Panc1 (cell line): Measurements from ENCODE around the gene SRRM5. TPM values are rescaled to one million over a fixed set of nuclear protein-coding genes. Genes with fewer than 3 reads are reported as not detected.

Experiments used
- ATAC-seq: fragments of 200-7000 bp; cut with Tn5 transposase; 2 replicates; pipeline ENCODE4 v1.9.1; 2020; ENCODE audit warnings: mild to moderate bottlenecking, moderate library complexity
- BruUV-seq: library from RNA; stranded (reverse); fragments of 400-500 nt; replicated peaks from 2 replicates; lab custom pipeline; 2021; lab: Mats Ljungman, UMichigan
- CTCF ChIA-PET: fragments of 300-600 bp; sonication (Branson Sonifier 250); formaldehyde crosslinking; loops from one replicate; lab custom pipeline; 2022; ENCODE audit warnings: antibody characterized with exemption; lab: Charles Lee
- POLR2A ChIA-PET: fragments of 300-600 bp; sonication (Branson Sonifier 250); formaldehyde crosslinking; loops from one replicate; lab custom pipeline; 2022; ENCODE audit warnings: antibody characterized with exemption; lab: Charles Lee
- DNase-seq: peaks from one replicate; pipeline ENCODE4 v3.0.0-alpha.2; 2010; ENCODE audit warnings: low read depth, low spot score
- H3K27ac ChIP-seq: 2 replicates; pipeline ENCODE4 v1.5.1; 2011; ENCODE audit warnings: mild to moderate bottlenecking, low read length, inconsistent platforms
- H3K27me3 ChIP-seq: fragments of 200-500 bp; sonication (Bioruptor generic); 2 replicates; pipeline ENCODE4 v1.6.0; 2014; ENCODE audit warnings: low read length, inconsistent platforms; ENCODE audit not compliant: control insufficient read depth, insufficient read depth
- H3K36me3 ChIP-seq: fragments of 200-500 bp; sonication (Bioruptor generic); 2 replicates; pipeline ENCODE4 v1.5.1; 2014; ENCODE audit warnings: inconsistent platforms, mild to moderate bottlenecking, low read length, moderate library complexity; ENCODE audit not compliant: control insufficient read depth, insufficient read depth
- H3K4me1 ChIP-seq: 2 replicates; pipeline ENCODE4 v1.5.1; 2011; ENCODE audit warnings: inconsistent platforms, mild to moderate bottlenecking, low read length, moderate library complexity; ENCODE audit not compliant: control insufficient read depth, insufficient read depth
- H3K4me3 ChIP-seq, 2 experiments: 2 replicates each; pipeline ENCODE4 v1.5.1; 2011 to 2012; ENCODE audit warnings: low read depth in 2 of 2, low read length in 2 of 2, mild to moderate bottlenecking in 2 of 2, inconsistent platforms in 1 of 2, moderate library complexity in 1 of 2
- H3K9me3 ChIP-seq: fragments of 200-500 bp; sonication (Bioruptor generic); 2 replicates; pipeline ENCODE4 v1.5.1; 2014; ENCODE audit warnings: low read depth, mild to moderate bottlenecking, inconsistent platforms, low read length, moderate library complexity; ENCODE audit not compliant: control insufficient read depth, insufficient read depth
- POLR2AphosphoS5 ChIP-seq: IDR thresholded peaks from 2 replicates; pipeline ENCODE4 v1.6.1; 2012; ENCODE audit warnings: mild to moderate bottlenecking, low read depth, low read length, moderate library complexity
- SIN3A ChIP-seq: IDR thresholded peaks from 2 replicates; pipeline ENCODE4 v1.6.1; 2012; ENCODE audit warnings: low read depth, mild to moderate bottlenecking, low read length, moderate library complexity, borderline replicate concordance; ENCODE audit not compliant: insufficient read depth
- TCF7L2 ChIP-seq: IDR thresholded peaks from 2 replicates; pipeline ENCODE4 v1.6.1; 2011; ENCODE audit warnings: mild to moderate bottlenecking, low read depth, low read length, inconsistent platforms
- in situ Hi-C: cut with HindIII; loops from 2 replicates; pipeline ENCODE4 v1.10.0; 2016; ENCODE audit warnings: low sequenced_read_pairs, low pct_unique_long_range_greater_than_20kb
- intact Hi-C: fragments of 100-400 bp; cut with micrococcal nuclease; formaldehyde crosslinking; loops from one replicate; pipeline ENCODE4 v1.10.0; 2022; ENCODE audit not compliant: unreplicated experiment
- total RNA-seq: library from RNA; stranded (reverse); gene quantifications from one replicate; pipeline ENCODE4 v1.2.1, GENCODE V29; 2021; ENCODE audit not compliant: unreplicated experiment
- TF ChIP-seq, protein P1 (sequence below), 2 experiments: IDR thresholded peaks; 2 replicates each; pipeline ENCODE4 v1.6.1; 2011 to 2012; ENCODE audit warnings: low read depth in 2 of 2, control low read depth in 1 of 2, low read length in 1 of 2, mild to moderate bottlenecking in 1 of 2, moderate library complexity in 1 of 2; ENCODE audit not compliant: insufficient read depth in 1 of 2
- TF ChIP-seq, protein P2 (sequence below): fragments of 450-650 bp; IDR thresholded peaks from 2 replicates; pipeline ENCODE4 v1.5.1; 2017; ENCODE audit warnings: mild to moderate bottlenecking

SRRM5 gene
- total RNA-seq, 1 experiment from 2014 or later: 0.10 TPM

DNA sequence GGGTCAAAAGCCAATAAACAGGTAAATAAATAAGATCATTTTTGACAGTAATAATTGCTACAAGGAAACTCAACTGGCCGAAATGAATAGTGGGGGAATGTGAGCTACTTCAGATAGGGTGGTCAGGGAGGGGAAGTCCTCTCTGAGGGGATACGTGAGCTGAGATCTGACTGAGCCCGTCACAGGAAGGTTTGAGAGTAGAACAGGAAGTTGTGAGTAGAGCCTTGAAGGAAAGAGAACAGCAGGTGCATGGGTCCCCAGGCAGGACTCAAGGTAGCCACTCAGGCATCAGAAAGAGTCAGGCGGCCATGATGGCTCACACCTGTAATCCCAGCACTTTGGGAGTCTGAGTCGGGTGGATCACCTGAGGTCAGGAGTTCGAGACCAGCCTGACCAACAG is 22.2 kb upstream of the SRRM5 start:
- Histone ChIP-seq H3K27me3 (no peaks in the 10 kb centered on the region), H3K4me3 (no peak overlapping the region), H3K36me3 (no peaks in the 10 kb centered on the region), H3K27ac (no peak overlapping the region), H3K9me3 (no peaks in the 10 kb centered on the region), H3K4me1 (no peaks in the 10 kb centered on the region)
- POLR2A ChIA-PET: no interaction called here
- BruUV-seq: no TSS peak
- in situ Hi-C loops: no loop called here
- TF ChIP-seq, protein P1, sequence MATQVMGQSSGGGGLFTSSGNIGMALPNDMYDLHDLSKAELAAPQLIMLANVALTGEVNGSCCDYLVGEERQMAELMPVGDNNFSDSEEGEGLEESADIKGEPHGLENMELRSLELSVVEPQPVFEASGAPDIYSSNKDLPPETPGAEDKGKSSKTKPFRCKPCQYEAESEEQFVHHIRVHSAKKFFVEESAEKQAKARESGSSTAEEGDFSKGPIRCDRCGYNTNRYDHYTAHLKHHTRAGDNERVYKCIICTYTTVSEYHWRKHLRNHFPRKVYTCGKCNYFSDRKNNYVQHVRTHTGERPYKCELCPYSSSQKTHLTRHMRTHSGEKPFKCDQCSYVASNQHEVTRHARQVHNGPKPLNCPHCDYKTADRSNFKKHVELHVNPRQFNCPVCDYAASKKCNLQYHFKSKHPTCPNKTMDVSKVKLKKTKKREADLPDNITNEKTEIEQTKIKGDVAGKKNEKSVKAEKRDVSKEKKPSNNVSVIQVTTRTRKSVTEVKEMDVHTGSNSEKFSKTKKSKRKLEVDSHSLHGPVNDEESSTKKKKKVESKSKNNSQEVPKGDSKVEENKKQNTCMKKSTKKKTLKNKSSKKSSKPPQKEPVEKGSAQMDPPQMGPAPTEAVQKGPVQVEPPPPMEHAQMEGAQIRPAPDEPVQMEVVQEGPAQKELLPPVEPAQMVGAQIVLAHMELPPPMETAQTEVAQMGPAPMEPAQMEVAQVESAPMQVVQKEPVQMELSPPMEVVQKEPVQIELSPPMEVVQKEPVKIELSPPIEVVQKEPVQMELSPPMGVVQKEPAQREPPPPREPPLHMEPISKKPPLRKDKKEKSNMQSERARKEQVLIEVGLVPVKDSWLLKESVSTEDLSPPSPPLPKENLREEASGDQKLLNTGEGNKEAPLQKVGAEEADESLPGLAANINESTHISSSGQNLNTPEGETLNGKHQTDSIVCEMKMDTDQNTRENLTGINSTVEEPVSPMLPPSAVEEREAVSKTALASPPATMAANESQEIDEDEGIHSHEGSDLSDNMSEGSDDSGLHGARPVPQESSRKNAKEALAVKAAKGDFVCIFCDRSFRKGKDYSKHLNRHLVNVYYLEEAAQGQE (IDR thresholded peaks at IDR 0.05; ENCODE audit: insufficient read depth in 1 of 2, low read depth in 2 of 2, low read length in 1 of 2): no peak
- TF ChIP-seq POLR2AphosphoS5 (no peak), TCF7L2 (no peak), SIN3A (no peak)
- TF ChIP-seq, protein P2, sequence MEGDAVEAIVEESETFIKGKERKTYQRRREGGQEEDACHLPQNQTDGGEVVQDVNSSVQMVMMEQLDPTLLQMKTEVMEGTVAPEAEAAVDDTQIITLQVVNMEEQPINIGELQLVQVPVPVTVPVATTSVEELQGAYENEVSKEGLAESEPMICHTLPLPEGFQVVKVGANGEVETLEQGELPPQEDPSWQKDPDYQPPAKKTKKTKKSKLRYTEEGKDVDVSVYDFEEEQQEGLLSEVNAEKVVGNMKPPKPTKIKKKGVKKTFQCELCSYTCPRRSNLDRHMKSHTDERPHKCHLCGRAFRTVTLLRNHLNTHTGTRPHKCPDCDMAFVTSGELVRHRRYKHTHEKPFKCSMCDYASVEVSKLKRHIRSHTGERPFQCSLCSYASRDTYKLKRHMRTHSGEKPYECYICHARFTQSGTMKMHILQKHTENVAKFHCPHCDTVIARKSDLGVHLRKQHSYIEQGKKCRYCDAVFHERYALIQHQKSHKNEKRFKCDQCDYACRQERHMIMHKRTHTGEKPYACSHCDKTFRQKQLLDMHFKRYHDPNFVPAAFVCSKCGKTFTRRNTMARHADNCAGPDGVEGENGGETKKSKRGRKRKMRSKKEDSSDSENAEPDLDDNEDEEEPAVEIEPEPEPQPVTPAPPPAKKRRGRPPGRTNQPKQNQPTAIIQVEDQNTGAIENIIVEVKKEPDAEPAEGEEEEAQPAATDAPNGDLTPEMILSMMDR: no peak
- intact Hi-C loops: no loop called here
- ATAC-seq (no peak), DNase-seq (no peak)
- CTCF ChIA-PET: interaction anchor here (0.6 kb wide), 1 partner anchor 54 kb away, joined by 3 read pairs; no protein-coding TSS in a partner anchor

DNA sequence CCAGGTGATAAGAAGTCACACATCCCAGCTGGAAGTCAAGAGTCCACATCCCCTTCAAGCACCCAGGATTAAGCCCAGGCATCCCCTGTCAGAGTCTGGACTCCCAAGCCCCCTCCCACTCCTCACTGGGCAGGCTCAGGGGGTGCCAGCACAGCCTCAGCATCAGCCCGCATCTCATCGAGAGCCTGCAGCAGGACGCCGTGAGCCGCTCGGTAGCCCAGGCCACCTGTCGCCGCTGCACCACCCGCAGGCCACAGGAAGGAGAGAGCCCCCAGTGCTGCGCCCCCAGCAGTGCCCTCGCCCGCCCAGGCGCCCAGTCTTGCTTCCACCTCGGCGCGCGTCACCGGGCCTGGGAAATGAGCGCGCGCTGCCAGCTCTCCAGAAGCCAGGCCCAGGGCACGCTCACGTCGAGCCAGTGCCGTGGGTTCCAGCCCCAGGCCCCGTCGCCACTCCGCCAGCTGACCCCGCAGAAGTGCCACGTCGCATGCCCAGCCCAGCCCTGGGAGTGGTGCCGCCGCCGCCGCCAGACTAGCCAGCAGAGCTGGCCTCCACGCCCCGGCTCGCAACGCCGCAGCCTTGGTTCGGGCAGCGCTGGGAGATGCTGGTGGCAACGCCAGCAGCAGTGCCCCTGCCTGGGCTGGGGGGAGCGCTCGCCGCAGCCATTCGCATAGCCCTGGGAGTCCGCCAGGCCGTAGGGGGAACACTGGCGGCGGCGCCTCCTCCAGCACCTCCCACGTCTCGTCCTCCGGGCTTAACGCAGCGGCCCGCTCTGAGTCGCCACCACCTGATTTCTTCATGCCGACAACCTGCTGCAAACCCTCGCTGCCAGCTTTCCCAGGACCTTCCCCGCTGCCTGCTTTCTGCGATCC is 19.8 kb upstream of the SRRM5 start:
- Histone ChIP-seq H3K27me3 (no peaks in the 10 kb centered on the region), H3K4me1 (no peaks in the 10 kb centered on the region), H3K27ac (no peak overlapping the region), H3K4me3 (no peak overlapping the region), H3K36me3 (peaks cover 6% of the 10 kb centered on the region; the same call in 1 of the 2 replicates), H3K9me3 (no peaks in the 10 kb centered on the region)
- intact Hi-C loops: no loop called here
- ChIA-PET POLR2A (no interaction called here), CTCF (no interaction called here)
- no TSS peak for BruUV-seq
- no peak for ATAC-seq
- in situ Hi-C loops: no loop called here
- TF ChIP-seq SIN3A (no peak), POLR2AphosphoS5 (no peak), TCF7L2 (no peak)
- TF ChIP-seq, protein P1 (IDR thresholded peaks at IDR 0.05; ENCODE audit: insufficient read depth in 1 of 2, low read depth in 2 of 2, low read length in 1 of 2): no peak
- TF ChIP-seq, protein P2: no peak
- DNase-seq: no peak
